H9 (cell line): Measurements from ENCODE around the gene NDUFS6. TPM values are rescaled to one million over a fixed set of nuclear protein-coding genes. Genes with fewer than 3 reads are reported as not detected.

Source experiments
- DNase-seq: peaks from one replicate; pipeline ENCODE4 v3.0.0-alpha.2; 2017
- H2AFZ ChIP-seq: one replicate; pipeline ENCODE4 v1.6.1; 2013; ENCODE audit warnings: mild to moderate bottlenecking, low read length, control low read depth, moderate library complexity
- H2AK5ac ChIP-seq: 2 replicates; pipeline ENCODE4 v1.6.1; 2013; ENCODE audit warnings: low read length, control low read depth, mixed read lengths; ENCODE audit not compliant: insufficient read length
- H2BK120ac ChIP-seq: one replicate; pipeline ENCODE4 v1.6.1; 2013; ENCODE audit warnings: low read depth, mild to moderate bottlenecking, low read length, control low read depth, inconsistent platforms; ENCODE audit not compliant: poor library complexity, severe bottlenecking
- H2BK12ac ChIP-seq: 2 replicates; pipeline ENCODE4 v1.6.1; 2013; ENCODE audit warnings: low read length, control low read depth, mixed read lengths, low read depth; ENCODE audit not compliant: insufficient read length
- H2BK15ac ChIP-seq: 2 replicates; pipeline ENCODE4 v1.6.1; 2013; ENCODE audit warnings: low read depth, low read length, control low read depth
- H2BK20ac ChIP-seq: one replicate; pipeline ENCODE4 v1.6.1; 2013; ENCODE audit warnings: low read depth, mild to moderate bottlenecking, low read length, control low read depth, inconsistent platforms; ENCODE audit not compliant: poor library complexity, severe bottlenecking
- H2BK5ac ChIP-seq: 2 replicates; pipeline ENCODE4 v1.6.1; 2013; ENCODE audit warnings: low read length, control low read depth, mixed read lengths; ENCODE audit not compliant: insufficient read length
- H3K14ac ChIP-seq: 2 replicates; pipeline ENCODE4 v1.6.1; 2013; ENCODE audit warnings: low read length, control low read depth; ENCODE audit not compliant: insufficient read depth
- H3K18ac ChIP-seq: 2 replicates; pipeline ENCODE4 v1.6.1; 2013; ENCODE audit warnings: low read depth, mild to moderate bottlenecking, mixed read lengths, low read length, control low read depth; ENCODE audit not compliant: insufficient read length
- H3K23ac ChIP-seq: 2 replicates; pipeline ENCODE4 v1.6.1; 2013; ENCODE audit warnings: low read length, control low read depth, mixed read lengths, low read depth; ENCODE audit not compliant: insufficient read length
- H3K23me2 ChIP-seq: 2 replicates; pipeline ENCODE4 v1.6.1; 2013; ENCODE audit warnings: low read depth, mild to moderate bottlenecking, mixed read lengths, low read length, control low read depth; ENCODE audit not compliant: insufficient read length, poor library complexity, severe bottlenecking
- H3K27ac ChIP-seq: 2 replicates; pipeline ENCODE4 v1.5.1; 2013; ENCODE audit warnings: low read length, control low read depth, mixed read lengths, low read depth; ENCODE audit not compliant: insufficient read length
- H3K27me3 ChIP-seq: 2 replicates; pipeline ENCODE4 v1.6.1; 2013; ENCODE audit warnings: low read length, control low read depth, inconsistent platforms; ENCODE audit not compliant: insufficient read depth
- H3K4ac ChIP-seq: 2 replicates; pipeline ENCODE4 v1.6.1; 2013; ENCODE audit warnings: low read depth, mild to moderate bottlenecking, control low read depth, inconsistent platforms, low read length, moderate library complexity
- H3K4me1 ChIP-seq: 2 replicates; pipeline ENCODE4 v1.6.1; 2013; ENCODE audit warnings: low read length, control low read depth, inconsistent platforms; ENCODE audit not compliant: insufficient read depth
- H3K4me2 ChIP-seq: 2 replicates; pipeline ENCODE4 v1.6.1; 2013; ENCODE audit warnings: low read length, control low read depth, mixed read lengths; ENCODE audit not compliant: insufficient read length, insufficient read depth
- H3K56ac ChIP-seq: 2 replicates; pipeline ENCODE4 v1.6.1; 2013; ENCODE audit warnings: low read depth, mild to moderate bottlenecking, mixed read lengths, low read length, control low read depth; ENCODE audit not compliant: insufficient read length
- H3K79me1 ChIP-seq: 2 replicates; pipeline ENCODE4 v1.6.1; 2013; ENCODE audit warnings: low read depth, mild to moderate bottlenecking, moderate library complexity, low read length, control low read depth, inconsistent platforms; ENCODE audit not compliant: insufficient read depth, poor library complexity, severe bottlenecking
- H3K79me2 ChIP-seq: 2 replicates; pipeline ENCODE4 v1.6.1; 2013; ENCODE audit warnings: low read length, control low read depth, inconsistent platforms; ENCODE audit not compliant: insufficient read depth
- H3K9ac ChIP-seq: 2 replicates; pipeline ENCODE4 v1.6.1; 2013; ENCODE audit warnings: low read length, control low read depth, mixed read lengths; ENCODE audit not compliant: insufficient read length; ENCODE audit errors: extremely low read depth
- H3K9me3 ChIP-seq: one replicate; pipeline ENCODE4 v1.6.1; 2013; ENCODE audit warnings: low read depth, low read length, inconsistent platforms; ENCODE audit not compliant: control insufficient read depth
- H3T11ph ChIP-seq: one replicate; pipeline ENCODE4 v1.6.1; 2013; ENCODE audit warnings: mild to moderate bottlenecking, low read length, control low read depth, inconsistent platforms
- H4K20me1 ChIP-seq: one replicate; pipeline ENCODE4 v1.6.1; 2013; ENCODE audit not compliant: control insufficient read depth, insufficient read length, insufficient read depth
- H4K5ac ChIP-seq: 2 replicates; pipeline ENCODE4 v1.6.1; 2013; ENCODE audit warnings: low read depth, mild to moderate bottlenecking, mixed read lengths, low read length, control low read depth; ENCODE audit not compliant: insufficient read length
- H4K8ac ChIP-seq: replicated peaks from 2 replicates; pipeline ENCODE4 v1.6.1; 2013; ENCODE audit warnings: low read length, control low read depth, mixed read lengths, low read depth; ENCODE audit not compliant: insufficient read length
- H4K91ac ChIP-seq: 2 replicates; pipeline ENCODE4 v1.6.1; 2013; ENCODE audit warnings: low read depth, mild to moderate bottlenecking, moderate library complexity, mixed read lengths, low read length, control low read depth; ENCODE audit not compliant: insufficient read length
- H3K27ac Mint-ChIP-seq, 3 experiments: 2 replicates in 2 of 3; 3 replicates in 1 of 3; pipeline ENCODE4 v1.8.0; 2020 to 2021; ENCODE audit warnings: mixed read lengths in 3 of 3, mild to moderate bottlenecking in 1 of 3, moderate library complexity in 1 of 3
- H3K27me3 Mint-ChIP-seq: 2 replicates; pipeline ENCODE4 v1.8.0; 2021; ENCODE audit warnings: low read depth, mild to moderate bottlenecking, moderate library complexity, mixed read lengths
- H3K36me3 Mint-ChIP-seq, 3 experiments: 2 replicates in 2 of 3; 3 replicates in 1 of 3; pipeline ENCODE4 v1.8.0; 2020 to 2021; ENCODE audit warnings: low read depth in 3 of 3, mixed read lengths in 3 of 3; ENCODE audit not compliant: insufficient read depth in 1 of 3
- H3K4me1 Mint-ChIP-seq, 2 experiments: 2 replicates each; pipeline ENCODE4 v1.8.0; 2020; ENCODE audit warnings: mixed read lengths in 2 of 2
- H3K4me3 Mint-ChIP-seq, 2 experiments: 2 replicates in 1 of 2; 3 replicates in 1 of 2; pipeline ENCODE4 v1.8.0; 2020 to 2021; ENCODE audit warnings: mild to moderate bottlenecking in 2 of 2, mixed read lengths in 2 of 2, moderate library complexity in 1 of 2
- H3K9me3 Mint-ChIP-seq, 2 experiments: 2 replicates in 1 of 2; 3 replicates in 1 of 2; pipeline ENCODE4 v1.8.0; 2020; ENCODE audit warnings: mild to moderate bottlenecking in 2 of 2, mixed read lengths in 2 of 2, moderate library complexity in 1 of 2
- WGBS: extraction: QIAGEN DNeasy Blood & Tissue Kit; methylation state at CpG from one replicate; pipeline ENCODE4 v1.1.7; 2013; ENCODE audit warnings: missing lambda C conversion rate, low lambda C conversion rate, mixed read lengths; ENCODE audit not compliant: insufficient read length; ENCODE audit errors: extremely low coverage; 5-methylcytosine and 5-hydroxymethylcytosine counted together
- total RNA-seq: library from RNA; stranded (reverse); gene quantifications from 2 replicates; pipeline ENCODE4 v1.2.1, GENCODE V29; 2021
- TF ChIP-seq, protein P1 (sequence below): fragments of 200-600 bp; sonication (generic); conservative IDR thresholded peaks from 3 replicates; pipeline ENCODE4 v1.8.0; 2021; ENCODE audit warnings: antibody characterized with exemption, mild to moderate bottlenecking

The NDUFS6 gene
- total RNA-seq, 1 experiment from 2014 or later: 62.5 TPM

DNA sequence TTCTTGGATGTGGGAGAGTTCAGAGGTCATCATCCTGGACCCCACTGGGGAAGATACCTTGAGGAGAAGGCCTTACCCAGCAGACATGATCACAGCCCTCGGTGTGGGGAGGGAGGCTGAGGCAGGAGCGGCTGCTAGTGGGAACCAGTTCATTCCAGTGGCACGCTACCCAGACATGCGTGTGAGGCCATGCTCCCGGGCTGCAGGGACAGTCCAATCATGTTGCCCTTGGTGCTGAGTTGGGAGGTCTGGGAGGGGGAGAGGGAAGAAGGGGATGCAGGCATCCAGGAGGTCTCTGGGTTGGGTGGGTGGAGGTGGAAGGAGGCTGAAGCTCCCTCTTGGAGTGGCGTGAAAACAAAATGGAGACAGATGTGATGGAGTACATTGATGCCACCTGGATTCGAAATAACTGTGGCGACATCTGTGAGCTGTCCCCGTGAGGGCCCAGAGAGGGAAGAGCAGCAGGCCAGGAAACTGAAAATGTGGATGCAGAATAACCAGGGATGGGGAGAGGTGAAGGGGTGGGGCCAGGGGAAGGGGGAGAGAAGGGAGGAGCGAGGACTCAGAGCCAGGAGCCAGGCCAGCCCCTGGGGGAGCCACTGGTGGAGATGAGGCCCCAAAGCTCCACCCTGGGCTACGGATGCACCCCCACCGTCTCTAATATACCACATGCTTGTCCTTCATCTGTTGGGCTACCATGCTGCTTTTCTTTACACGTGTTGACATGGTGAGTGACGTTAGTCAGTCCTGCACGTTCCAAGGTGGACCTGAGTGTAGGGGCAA is 16.2 kb downstream of the NDUFS6 start:
- no peak overlapping the region for H2BK15ac ChIP-seq
- H2AFZ ChIP-seq: no peak overlapping the region
- no peaks in the 10 kb centered on the region; the same call in 1 of the 2 replicates for H3K27me3 Mint-ChIP-seq
- no peak overlapping the region for H3K18ac ChIP-seq
- no peak overlapping the region for H2AK5ac ChIP-seq
- H3K4me1 ChIP-seq: no peaks in the 10 kb centered on the region
- H4K91ac ChIP-seq: no peak overlapping the region
- no peak overlapping the region for H3K56ac ChIP-seq
- H3K79me1 ChIP-seq: peaks cover 3% of the 10 kb centered on the region
- no peak overlapping the region for H3K4ac ChIP-seq
- H3K23ac ChIP-seq: no peak overlapping the region
- no peaks in the 10 kb centered on the region for H3K27me3 ChIP-seq
- no peaks in the 10 kb centered on the region for H3K79me2 ChIP-seq
- no peaks in the 10 kb centered on the region for H3K9me3 Mint-ChIP-seq
- H3K27ac Mint-ChIP-seq: no peak overlapping the region
- DNase-seq: no peak
- H3K9ac ChIP-seq: no peak overlapping the region
- H2BK5ac ChIP-seq: no peak overlapping the region
- H4K20me1 ChIP-seq: peaks cover 2% of the 10 kb centered on the region
- no peak overlapping the region for H3T11ph ChIP-seq
- no peak overlapping the region for H4K8ac ChIP-seq
- no peak overlapping the region for H4K5ac ChIP-seq
- H2BK12ac ChIP-seq: no peak overlapping the region
- H2BK20ac ChIP-seq: no peak overlapping the region
- no peak overlapping the region for H3K4me2 ChIP-seq
- no peaks in the 10 kb centered on the region for H3K9me3 ChIP-seq
- no peak overlapping the region for H2BK120ac ChIP-seq
- no peak overlapping the region for H3K27ac ChIP-seq
- H3K4me3 Mint-ChIP-seq: no peak overlapping the region
- H3K36me3 Mint-ChIP-seq: peaks cover 56 to 93% (median 88%) of the 10 kb centered on the region in 3 experiments
- no peak overlapping the region; the same call in 1 of the 2 replicates for H3K14ac ChIP-seq
- H3K23me2 ChIP-seq: no peaks in the 10 kb centered on the region
- WGBS: no CpG with 5 or more reads among the region's 15 CpGs
- TF ChIP-seq, protein P1, sequence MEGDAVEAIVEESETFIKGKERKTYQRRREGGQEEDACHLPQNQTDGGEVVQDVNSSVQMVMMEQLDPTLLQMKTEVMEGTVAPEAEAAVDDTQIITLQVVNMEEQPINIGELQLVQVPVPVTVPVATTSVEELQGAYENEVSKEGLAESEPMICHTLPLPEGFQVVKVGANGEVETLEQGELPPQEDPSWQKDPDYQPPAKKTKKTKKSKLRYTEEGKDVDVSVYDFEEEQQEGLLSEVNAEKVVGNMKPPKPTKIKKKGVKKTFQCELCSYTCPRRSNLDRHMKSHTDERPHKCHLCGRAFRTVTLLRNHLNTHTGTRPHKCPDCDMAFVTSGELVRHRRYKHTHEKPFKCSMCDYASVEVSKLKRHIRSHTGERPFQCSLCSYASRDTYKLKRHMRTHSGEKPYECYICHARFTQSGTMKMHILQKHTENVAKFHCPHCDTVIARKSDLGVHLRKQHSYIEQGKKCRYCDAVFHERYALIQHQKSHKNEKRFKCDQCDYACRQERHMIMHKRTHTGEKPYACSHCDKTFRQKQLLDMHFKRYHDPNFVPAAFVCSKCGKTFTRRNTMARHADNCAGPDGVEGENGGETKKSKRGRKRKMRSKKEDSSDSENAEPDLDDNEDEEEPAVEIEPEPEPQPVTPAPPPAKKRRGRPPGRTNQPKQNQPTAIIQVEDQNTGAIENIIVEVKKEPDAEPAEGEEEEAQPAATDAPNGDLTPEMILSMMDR: no peak
- peaks cover 19 to 29% of the 10 kb centered on the region in 2 experiments for H3K4me1 Mint-ChIP-seq
